Tibial artery (tissue), 4 donors: ENCODE data around the gene PSMD10.

Experiments
- DNase-seq, 2 donors: peaks; one replicate each; pipeline ENCODE4 v3.0.0-alpha.2; 2019
- H3K27ac ChIP-seq, 2 donors: fragments of 200-600 bp; sonication (generic) in 1 of 2; 1 replicate in 1 of 2; 2 replicates in 1 of 2; pipeline ENCODE4 v1.5.1; 2018 to 2019; ENCODE audit warnings: mild to moderate bottlenecking in 1 of 2
- H3K27me3 ChIP-seq, 2 donors: fragments of 200-600 bp; sonication (generic) in 1 of 2; one replicate each; pipeline versions ENCODE4 v1.5.1 to v1.6.0; 2016 to 2019
- H3K36me3 ChIP-seq, 3 donors: fragments of 200-600 bp; sonication (generic) in 2 of 3; one replicate each; pipeline ENCODE4 v1.5.1; 2016 to 2019; ENCODE audit warnings: mild to moderate bottlenecking in 2 of 3
- H3K4me1 ChIP-seq, 4 donors: fragments of 200-600 bp; sonication (generic) in 2 of 4; 1 replicate in 3 of 4; 2 replicates in 1 of 4; pipeline ENCODE4 v1.5.1; 2016 to 2019
- H3K4me3 ChIP-seq, 2 donors: fragments of 200-600 bp; sonication (generic) in 1 of 2; 1 replicate in 1 of 2; 2 replicates in 1 of 2; pipeline ENCODE4 v1.5.1; 2018 to 2019; ENCODE audit warnings: mild to moderate bottlenecking in 2 of 2
- H3K9me3 ChIP-seq, 3 donors: fragments of 200-600 bp; sonication (generic) in 1 of 3; one replicate each; pipeline ENCODE4 v1.5.1; 2016 to 2019
- intact Hi-C: fragments of 100-400 bp; cut with DNase I; formaldehyde crosslinking; loops from one replicate; pipeline ENCODE4 v1.15.0; 2023; ENCODE audit warnings: low total_unique reads
- TF ChIP-seq, protein P1 (sequence below), 2 experiments: fragments of 200-600 bp in 1 of 2; fragments of 450-650 bp in 1 of 2; IDR thresholded peaks; one replicate each; pipeline ENCODE4 v1.5.1; 2017 to 2019; ENCODE audit warnings: antibody characterized with exemption in 2 of 2, mild to moderate bottlenecking in 1 of 2, moderate library complexity in 1 of 2

Gene PSMD10

GRCh38 chrX:108122748-108123147 lies 31.4 kb upstream of the PSMD10 start:
- Histone ChIP-seq H3K4me1 (peaks cover 0 to 11% (median 0%) of the 10 kb centered on the region in 4 donors), H3K4me3 (no peak overlapping the region), H3K9me3 (no peaks in the 10 kb centered on the region), H3K27ac (no peak overlapping the region), H3K36me3 (no peaks in the 10 kb centered on the region), H3K27me3 (no peaks in the 10 kb centered on the region)
- TF ChIP-seq, protein P1, sequence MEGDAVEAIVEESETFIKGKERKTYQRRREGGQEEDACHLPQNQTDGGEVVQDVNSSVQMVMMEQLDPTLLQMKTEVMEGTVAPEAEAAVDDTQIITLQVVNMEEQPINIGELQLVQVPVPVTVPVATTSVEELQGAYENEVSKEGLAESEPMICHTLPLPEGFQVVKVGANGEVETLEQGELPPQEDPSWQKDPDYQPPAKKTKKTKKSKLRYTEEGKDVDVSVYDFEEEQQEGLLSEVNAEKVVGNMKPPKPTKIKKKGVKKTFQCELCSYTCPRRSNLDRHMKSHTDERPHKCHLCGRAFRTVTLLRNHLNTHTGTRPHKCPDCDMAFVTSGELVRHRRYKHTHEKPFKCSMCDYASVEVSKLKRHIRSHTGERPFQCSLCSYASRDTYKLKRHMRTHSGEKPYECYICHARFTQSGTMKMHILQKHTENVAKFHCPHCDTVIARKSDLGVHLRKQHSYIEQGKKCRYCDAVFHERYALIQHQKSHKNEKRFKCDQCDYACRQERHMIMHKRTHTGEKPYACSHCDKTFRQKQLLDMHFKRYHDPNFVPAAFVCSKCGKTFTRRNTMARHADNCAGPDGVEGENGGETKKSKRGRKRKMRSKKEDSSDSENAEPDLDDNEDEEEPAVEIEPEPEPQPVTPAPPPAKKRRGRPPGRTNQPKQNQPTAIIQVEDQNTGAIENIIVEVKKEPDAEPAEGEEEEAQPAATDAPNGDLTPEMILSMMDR (IDR thresholded peaks at IDR 0.05), result no peak
- DNase-seq, result no peak
- intact Hi-C loops, result no loop called here

GRCh38 chrX:108121291-108121690 lies 29.9 kb upstream of the PSMD10 start:
- Histone ChIP-seq H3K27me3 (no peaks in the 10 kb centered on the region), H3K27ac (no peak overlapping the region), H3K4me1 (peaks cover 0 to 11% (median 0%) of the 10 kb centered on the region in 4 donors), H3K4me3 (no peak overlapping the region), H3K9me3 (no peaks in the 10 kb centered on the region), H3K36me3 (no peaks in the 10 kb centered on the region)
- TF ChIP-seq, protein P1 (IDR thresholded peaks at IDR 0.05), result no peak
- intact Hi-C loops, result no loop called here
- DNase-seq, result no peak

DNA sequence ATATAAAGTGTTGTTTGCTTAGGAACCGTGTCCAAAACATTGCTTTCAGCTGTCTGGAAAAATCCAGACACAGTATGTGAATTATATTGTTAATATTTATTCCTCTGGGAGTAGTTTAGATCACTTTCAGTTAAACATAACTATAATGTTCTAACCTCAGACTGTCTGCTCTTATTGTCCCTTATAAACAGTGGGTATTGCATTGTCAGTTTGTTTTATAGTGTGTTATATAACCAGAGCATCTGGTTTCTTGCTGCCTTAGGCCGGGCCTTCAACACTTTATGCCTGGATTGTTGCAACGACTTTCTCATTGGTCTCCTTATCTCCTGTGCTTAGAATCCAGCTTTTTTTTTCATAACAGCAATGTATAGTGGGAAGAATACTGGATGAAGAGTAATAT lies 26.6 kb upstream of the PSMD10 start:
- Histone ChIP-seq H3K27me3 (no peaks in the 10 kb centered on the region), H3K4me3 (no peak overlapping the region), H3K36me3 (no peaks in the 10 kb centered on the region), H3K9me3 (no peaks in the 10 kb centered on the region), H3K27ac (no peak overlapping the region), H3K4me1 (peaks cover 0 to 11% (median 0%) of the 10 kb centered on the region in 4 donors)
- intact Hi-C loops, result no loop called here
- DNase-seq, result no peak
- TF ChIP-seq, protein P1 (IDR thresholded peaks at IDR 0.05), result no peak

- Histone ChIP-seq H3K4me1 (no peaks in the 10 kb centered on the region), H3K36me3 (no peaks in the 10 kb centered on the region), H3K9me3 (no peaks in the 10 kb centered on the region), H3K27me3 (no peaks in the 10 kb centered on the region), H3K27ac (no peak overlapping the region), H3K4me3 (no peak overlapping the region)
- DNase-seq, result no peak
- TF ChIP-seq, protein P1 (IDR thresholded peaks at IDR 0.05), result no peak
- intact Hi-C loops, result no loop called here
Measured at GRCh38 chrX:108114541-108114940, 23.2 kb upstream of the PSMD10 start.

- no peak overlapping the region for H3K4me3 ChIP-seq
- no peaks in the 10 kb centered on the region for H3K27me3 ChIP-seq
- DNase-seq, result no peak
- H3K4me1 ChIP-seq, result no peaks in the 10 kb centered on the region
- no peaks in the 10 kb centered on the region for H3K36me3 ChIP-seq
- peaks cover 0 to 5% (median 0%) of the 10 kb centered on the region in 3 donors for H3K9me3 ChIP-seq
- intact Hi-C loops, result no loop called here
- TF ChIP-seq, protein P1 (IDR thresholded peaks at IDR 0.05), result no peak
- no peak overlapping the region for H3K27ac ChIP-seq
Measured at GRCh38 chrX:108105473-108105872, 14.1 kb upstream of the PSMD10 start.

- Histone ChIP-seq H3K4me1 (no peaks in the 10 kb centered on the region), H3K9me3 (no peaks in the 10 kb centered on the region), H3K27me3 (no peaks in the 10 kb centered on the region), H3K4me3 (no peak overlapping the region), H3K36me3 (no peaks in the 10 kb centered on the region), H3K27ac (no peak overlapping the region)
- TF ChIP-seq, protein P1 (IDR thresholded peaks at IDR 0.05), result no peak
- DNase-seq, result no peak
- intact Hi-C loops, result no loop called here
Measured at GRCh38 chrX:108097380-108097779, 6.0 kb upstream of the PSMD10 start.
